Mesenchymal stem cell (in vitro differentiated cells and primary cell): ENCODE measurements around the gene DNAL4.

Experiments
- DNase-seq: peaks from one replicate; pipeline ENCODE4 v3.0.0-alpha.2; 2013
- H2AFZ ChIP-seq: one replicate; pipeline ENCODE4 v1.6.1; 2013; ENCODE audit warnings: low read depth, mild to moderate bottlenecking, control low read depth, inconsistent platforms, low read length, moderate library complexity
- H2AK5ac ChIP-seq: 2 replicates; pipeline ENCODE4 v1.6.1; 2013; ENCODE audit warnings: low read length, moderate library complexity, mild to moderate bottlenecking, inconsistent platforms; ENCODE audit not compliant: severe bottlenecking
- H2BK120ac ChIP-seq: one replicate; pipeline ENCODE4 v1.6.1; 2013; ENCODE audit warnings: low read depth, mild to moderate bottlenecking, inconsistent platforms, low read length, moderate library complexity
- H2BK12ac ChIP-seq, 2 experiments: one replicate each; pipeline ENCODE4 v1.6.1; 2013; ENCODE audit warnings: inconsistent platforms in 2 of 2, low read length in 2 of 2, mild to moderate bottlenecking in 2 of 2, moderate library complexity in 2 of 2, control low read depth in 1 of 2
- H2BK15ac ChIP-seq: one replicate; pipeline ENCODE4 v1.6.1; 2013; ENCODE audit warnings: mild to moderate bottlenecking, low read depth, inconsistent platforms; ENCODE audit not compliant: poor library complexity, severe bottlenecking
- H2BK5ac ChIP-seq: 2 replicates; pipeline ENCODE4 v1.6.1; 2013; ENCODE audit warnings: low read depth, mild to moderate bottlenecking, low read length, control low read depth, inconsistent platforms; ENCODE audit not compliant: poor library complexity, severe bottlenecking
- H3K14ac ChIP-seq, 2 experiments: one replicate each; pipeline ENCODE4 v1.6.1; 2013; ENCODE audit warnings: inconsistent platforms in 2 of 2, low read length in 2 of 2, control low read depth in 1 of 2, mild to moderate bottlenecking in 1 of 2, moderate library complexity in 1 of 2
- H3K18ac ChIP-seq, 2 experiments: one replicate each; pipeline ENCODE4 v1.6.1; 2013; ENCODE audit warnings: inconsistent platforms in 2 of 2, low read length in 2 of 2, control low read depth in 1 of 2, low read depth in 1 of 2, mild to moderate bottlenecking in 1 of 2
- H3K23ac ChIP-seq, 2 experiments: one replicate each; pipeline ENCODE4 v1.6.1; 2013; ENCODE audit warnings: inconsistent platforms in 2 of 2, low read length in 2 of 2, mild to moderate bottlenecking in 2 of 2, moderate library complexity in 2 of 2, control low read depth in 1 of 2
- H3K27ac ChIP-seq: 2 replicates; pipeline ENCODE4 v1.5.1; 2013; ENCODE audit warnings: mild to moderate bottlenecking, moderate library complexity, low read length, control low read depth, inconsistent platforms; ENCODE audit not compliant: poor library complexity, severe bottlenecking
- H3K27me3 ChIP-seq, 2 experiments: 2 replicates each; pipeline versions ENCODE4 v1.6.1 to v1.7.0; 2013; ENCODE audit warnings: low read length in 2 of 2, mild to moderate bottlenecking in 2 of 2, moderate library complexity in 2 of 2, control low read depth in 1 of 2, inconsistent platforms in 1 of 2; ENCODE audit not compliant: control insufficient read depth in 1 of 2, insufficient read depth in 1 of 2
- H3K36me3 ChIP-seq, 2 experiments: 2 replicates each; pipeline versions ENCODE4 v1.6.1 to v1.7.0; 2013; ENCODE audit warnings: low read length in 2 of 2, control low read depth in 1 of 2, inconsistent platforms in 1 of 2, low read depth in 1 of 2, mild to moderate bottlenecking in 1 of 2; ENCODE audit not compliant: insufficient read depth in 2 of 2, control insufficient read depth in 1 of 2
- H3K4ac ChIP-seq, 2 experiments: one replicate each; pipeline ENCODE4 v1.6.1; 2013; ENCODE audit warnings: inconsistent platforms in 2 of 2, low read length in 2 of 2, mild to moderate bottlenecking in 2 of 2, moderate library complexity in 2 of 2, control low read depth in 1 of 2, low read depth in 1 of 2
- H3K4me1 ChIP-seq: 2 replicates; pipeline ENCODE4 v1.6.1; 2013; ENCODE audit warnings: low read depth, low read length, control low read depth; ENCODE audit not compliant: control insufficient read depth, insufficient read depth
- H3K4me2 ChIP-seq: 2 replicates; pipeline ENCODE4 v1.6.1; 2013; ENCODE audit warnings: low read length, mild to moderate bottlenecking, inconsistent platforms; ENCODE audit not compliant: poor library complexity, severe bottlenecking
- H3K4me3 ChIP-seq, 2 experiments: 2 replicates each; pipeline versions ENCODE4 v1.5.1 to v1.7.0; 2013; ENCODE audit warnings: low read length in 2 of 2, mild to moderate bottlenecking in 2 of 2, control low read depth in 1 of 2, low read depth in 1 of 2; ENCODE audit not compliant: insufficient read depth in 1 of 2
- H3K79me1 ChIP-seq: replicated peaks from 2 replicates; pipeline ENCODE4 v1.6.1; 2013; ENCODE audit warnings: mild to moderate bottlenecking, control low read depth, low read length, inconsistent platforms; ENCODE audit not compliant: poor library complexity, severe bottlenecking
- H3K9ac ChIP-seq: 2 replicates; pipeline ENCODE4 v1.7.0; 2013; ENCODE audit warnings: mild to moderate bottlenecking, low read length, moderate library complexity
- H3K9me3 ChIP-seq: 2 replicates; pipeline ENCODE4 v1.7.0; 2013; ENCODE audit warnings: mild to moderate bottlenecking, low read length; ENCODE audit not compliant: control insufficient read depth
- H4K8ac ChIP-seq: one replicate; pipeline ENCODE4 v1.6.1; 2013; ENCODE audit warnings: inconsistent platforms, mild to moderate bottlenecking, low read length, moderate library complexity
- H4K91ac ChIP-seq: one replicate; pipeline ENCODE4 v1.6.1; 2013; ENCODE audit warnings: mild to moderate bottlenecking, low read length, inconsistent platforms
- WGBS: methylation state at CpG from one replicate; pipeline ENCODE4 v1.1.7; 2013; ENCODE audit warnings: mixed read lengths; 5-methylcytosine and 5-hydroxymethylcytosine counted together

Gene DNAL4

DNA sequence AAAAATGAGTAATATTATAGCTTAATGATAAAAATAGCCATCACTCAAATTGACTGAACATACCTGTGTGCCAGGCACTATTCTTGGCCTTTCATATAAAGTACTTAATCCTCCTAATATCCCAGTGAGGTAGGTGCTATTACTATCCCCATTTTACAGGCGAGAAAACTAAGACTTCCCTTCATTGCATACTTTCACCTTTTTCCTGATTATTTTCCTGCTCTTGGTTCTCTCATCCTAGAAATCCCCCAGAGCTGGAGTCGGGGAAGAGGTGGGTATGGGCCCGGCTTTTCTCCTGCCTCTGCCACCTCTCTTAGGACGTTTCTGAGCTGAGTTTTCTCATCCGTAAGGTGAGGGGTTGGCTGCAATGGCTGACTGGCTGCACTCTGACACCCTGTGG, 47.7 kb upstream of the DNAL4 start:
- H3K36me3 ChIP-seq: no peaks in the 10 kb centered on the region

DNA sequence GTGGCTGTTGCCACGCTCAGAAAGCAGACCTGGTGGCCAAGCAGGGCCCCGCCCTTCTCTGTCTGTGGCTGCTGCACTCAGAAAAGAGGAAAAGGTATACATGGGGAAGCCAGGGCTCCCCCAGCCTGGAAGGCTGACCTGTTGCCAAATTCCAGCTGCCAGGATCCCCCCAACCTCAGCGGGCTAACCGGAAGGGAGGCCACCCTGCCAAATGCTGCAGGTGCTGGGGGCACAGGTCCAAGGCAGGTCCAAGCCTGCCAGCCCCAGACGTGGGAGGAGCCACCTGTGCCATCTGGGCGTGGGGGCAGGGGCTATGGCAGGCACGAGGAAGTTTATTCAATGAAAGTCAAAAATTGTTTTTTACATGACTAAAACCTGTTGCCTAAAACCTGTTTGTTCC, 47.3 kb upstream of the DNAL4 start:
- peaks cover 36 to 62% of the 10 kb centered on the region in 2 experiments for H3K27me3 ChIP-seq
- H3K4me3 ChIP-seq: no peak overlapping the region
- no peak overlapping the region for H2BK12ac ChIP-seq
- peaks cover 12% of the 10 kb centered on the region for H3K4me1 ChIP-seq
- no peaks in the 10 kb centered on the region for H3K9me3 ChIP-seq
- H2BK5ac ChIP-seq: no peak overlapping the region
- H2AK5ac ChIP-seq: no peak overlapping the region
- no peaks in the 10 kb centered on the region for H3K79me1 ChIP-seq
- H3K14ac ChIP-seq: no peak overlapping the region
- no peak overlapping the region for H3K27ac ChIP-seq
- 79% methylated on average over 6 of the region's 7 CpGs for WGBS
- H4K8ac ChIP-seq: no peak overlapping the region
- no peak overlapping the region for H3K23ac ChIP-seq
- no peaks in the 10 kb centered on the region for H3K36me3 ChIP-seq
- H3K9ac ChIP-seq: no peak overlapping the region
- H2AFZ ChIP-seq: no peak overlapping the region
- H3K4ac ChIP-seq: no peak overlapping the region
- no peak overlapping the region for H2BK120ac ChIP-seq
- no peak for DNase-seq
- no peak overlapping the region for H4K91ac ChIP-seq
- H3K4me2 ChIP-seq: no peak overlapping the region
- no peak overlapping the region for H3K18ac ChIP-seq
- no peak overlapping the region for H2BK15ac ChIP-seq

More for the DNA sequence above, 47.7 kb upstream of the DNAL4 start:
- Histone ChIP-seq H3K4ac (no peak overlapping the region), H4K8ac (no peak overlapping the region), H3K27ac (no peak overlapping the region), H2BK12ac (no peak overlapping the region), H2BK5ac (no peak overlapping the region), H4K91ac (no peak overlapping the region), H3K27me3 (peaks cover 33 to 60% of the 10 kb centered on the region in 2 experiments), H2BK120ac (no peak overlapping the region), H3K9me3 (no peaks in the 10 kb centered on the region), H2BK15ac (no peak overlapping the region), H3K23ac (no peak overlapping the region), H3K14ac (no peak overlapping the region), H3K79me1 (no peaks in the 10 kb centered on the region), H3K18ac (no peak overlapping the region), H3K4me2 (no peak overlapping the region), H3K4me1 (peaks cover 12% of the 10 kb centered on the region), H3K9ac (peak overlapping the region; percentile 78), H3K4me3 (peak overlapping the region in 1 of 2 experiments; percentile 75), H2AK5ac (no peak overlapping the region), H2AFZ (no peak overlapping the region)
- WGBS: 78% methylated on average over 5 of the region's 5 CpGs
- DNase-seq: no peak

DNA sequence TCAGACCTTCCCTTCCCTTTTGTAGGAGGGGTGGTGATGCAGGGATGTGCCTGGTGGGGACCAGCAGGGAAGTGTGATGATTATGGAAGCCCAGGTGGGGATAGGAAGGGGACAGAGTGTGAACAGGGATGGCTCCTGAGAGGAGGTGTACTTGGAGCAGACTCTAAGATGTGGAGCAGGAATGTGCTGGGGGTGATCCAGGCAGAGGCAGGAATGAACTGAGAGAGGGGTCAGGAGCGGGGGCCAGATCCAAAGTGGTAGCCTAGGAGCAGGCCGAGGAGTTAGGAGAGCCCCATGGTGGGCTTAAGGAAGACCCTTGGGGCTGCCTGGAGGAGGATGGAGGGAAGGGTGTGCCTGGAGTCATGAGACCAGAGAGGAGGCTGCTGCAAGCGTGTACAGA, 46.2 kb upstream of the DNAL4 start:
- H2BK120ac ChIP-seq: no peak overlapping the region
- H2AK5ac ChIP-seq: no peak overlapping the region
- no peak overlapping the region for H2AFZ ChIP-seq
- H3K9me3 ChIP-seq: no peaks in the 10 kb centered on the region
- H2BK12ac ChIP-seq: no peak overlapping the region
- no peaks in the 10 kb centered on the region for H3K36me3 ChIP-seq
- H3K4me1 ChIP-seq: peaks cover 12% of the 10 kb centered on the region
- no peak overlapping the region for H3K4me3 ChIP-seq
- no peak overlapping the region for H4K91ac ChIP-seq
- H4K8ac ChIP-seq: no peak overlapping the region
- H3K27me3 ChIP-seq: peaks cover 37 to 68% of the 10 kb centered on the region in 2 experiments
- WGBS: 83% methylated on average over 3 of the region's 3 CpGs
- H3K79me1 ChIP-seq: no peaks in the 10 kb centered on the region
- H3K18ac ChIP-seq: no peak overlapping the region
- H3K27ac ChIP-seq: no peak overlapping the region
- no peak overlapping the region for H3K4me2 ChIP-seq
- no peak overlapping the region for H3K14ac ChIP-seq
- H2BK15ac ChIP-seq: no peak overlapping the region
- DNase-seq: no peak
- H3K4ac ChIP-seq: no peak overlapping the region
- H3K23ac ChIP-seq: no peak overlapping the region
- no peak overlapping the region for H3K9ac ChIP-seq
- no peak overlapping the region for H2BK5ac ChIP-seq

DNA sequence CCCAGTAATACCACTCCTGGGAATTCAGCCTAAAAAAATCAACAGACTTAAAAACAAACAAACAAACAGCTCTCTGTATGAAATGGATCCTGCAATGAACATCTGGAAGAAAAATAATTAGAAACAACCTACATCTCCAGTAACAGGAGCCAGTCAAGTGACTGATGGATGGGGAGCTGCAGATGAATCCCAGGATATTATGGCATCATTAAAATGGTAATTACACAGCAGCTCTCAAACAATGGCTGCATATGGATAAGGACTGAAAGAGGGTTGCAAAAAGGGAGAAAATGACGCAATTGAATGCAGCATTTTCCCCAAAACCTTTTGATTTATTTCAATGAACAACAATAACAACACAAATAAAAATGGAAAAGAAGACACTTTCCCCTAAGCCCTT, 45.7 kb upstream of the DNAL4 start:
- Histone ChIP-seq H3K27ac (no peak overlapping the region), H2BK15ac (no peak overlapping the region), H2BK5ac (no peak overlapping the region), H3K14ac (no peak overlapping the region), H3K4me3 (no peak overlapping the region), H3K79me1 (no peaks in the 10 kb centered on the region), H4K91ac (no peak overlapping the region), H2AFZ (no peak overlapping the region), H3K9ac (no peak overlapping the region), H3K9me3 (no peaks in the 10 kb centered on the region), H3K23ac (no peak overlapping the region), H3K27me3 (peaks cover 34 to 66% of the 10 kb centered on the region in 2 experiments), H2BK120ac (no peak overlapping the region), H3K18ac (no peak overlapping the region), H3K4ac (no peak overlapping the region), H2BK12ac (no peak overlapping the region), H3K4me1 (peaks cover 12% of the 10 kb centered on the region), H2AK5ac (no peak overlapping the region), H3K4me2 (no peak overlapping the region), H3K36me3 (no peaks in the 10 kb centered on the region), H4K8ac (no peak overlapping the region)
- WGBS: 100% methylated on average over 1 of the region's 1 CpG
- DNase-seq: no peak
